GM20000 (cell line): ENCODE results near the gene CXCL8.

Experiments
- DNase-seq: peaks from one replicate; pipeline ENCODE4 v3.0.0; 2012; ENCODE audit warnings: low spot score
- TF ChIP-seq, protein P1 (sequence below): IDR thresholded peaks from 2 replicates; pipeline ENCODE4 v1.5.1; 2012; ENCODE audit warnings: mild to moderate bottlenecking, control low read depth; ENCODE audit errors: extremely low read depth, missing control alignments

CXCL8 gene

DNA sequence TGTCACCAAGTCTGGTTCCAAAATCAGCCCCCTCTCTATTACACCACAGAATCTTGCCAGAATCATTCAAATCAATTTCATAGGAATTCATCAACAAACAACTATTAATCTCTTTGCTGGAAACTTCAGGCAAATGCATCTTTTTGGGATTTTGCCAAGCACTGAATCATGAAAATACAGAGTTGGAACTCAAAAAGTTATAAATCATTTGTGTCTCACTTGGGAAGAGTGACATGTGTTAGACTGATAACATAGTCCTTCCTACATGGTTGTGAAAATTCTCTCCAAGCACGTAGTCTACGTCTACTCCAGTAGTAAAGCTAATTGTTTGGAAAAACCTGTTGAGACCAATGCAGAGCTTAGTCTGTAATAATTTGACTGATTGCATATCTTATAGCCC is 19.0 kb downstream of the CXCL8 start:
- TF ChIP-seq, protein P1, sequence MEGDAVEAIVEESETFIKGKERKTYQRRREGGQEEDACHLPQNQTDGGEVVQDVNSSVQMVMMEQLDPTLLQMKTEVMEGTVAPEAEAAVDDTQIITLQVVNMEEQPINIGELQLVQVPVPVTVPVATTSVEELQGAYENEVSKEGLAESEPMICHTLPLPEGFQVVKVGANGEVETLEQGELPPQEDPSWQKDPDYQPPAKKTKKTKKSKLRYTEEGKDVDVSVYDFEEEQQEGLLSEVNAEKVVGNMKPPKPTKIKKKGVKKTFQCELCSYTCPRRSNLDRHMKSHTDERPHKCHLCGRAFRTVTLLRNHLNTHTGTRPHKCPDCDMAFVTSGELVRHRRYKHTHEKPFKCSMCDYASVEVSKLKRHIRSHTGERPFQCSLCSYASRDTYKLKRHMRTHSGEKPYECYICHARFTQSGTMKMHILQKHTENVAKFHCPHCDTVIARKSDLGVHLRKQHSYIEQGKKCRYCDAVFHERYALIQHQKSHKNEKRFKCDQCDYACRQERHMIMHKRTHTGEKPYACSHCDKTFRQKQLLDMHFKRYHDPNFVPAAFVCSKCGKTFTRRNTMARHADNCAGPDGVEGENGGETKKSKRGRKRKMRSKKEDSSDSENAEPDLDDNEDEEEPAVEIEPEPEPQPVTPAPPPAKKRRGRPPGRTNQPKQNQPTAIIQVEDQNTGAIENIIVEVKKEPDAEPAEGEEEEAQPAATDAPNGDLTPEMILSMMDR = no peak
- no peak for DNase-seq

DNA sequence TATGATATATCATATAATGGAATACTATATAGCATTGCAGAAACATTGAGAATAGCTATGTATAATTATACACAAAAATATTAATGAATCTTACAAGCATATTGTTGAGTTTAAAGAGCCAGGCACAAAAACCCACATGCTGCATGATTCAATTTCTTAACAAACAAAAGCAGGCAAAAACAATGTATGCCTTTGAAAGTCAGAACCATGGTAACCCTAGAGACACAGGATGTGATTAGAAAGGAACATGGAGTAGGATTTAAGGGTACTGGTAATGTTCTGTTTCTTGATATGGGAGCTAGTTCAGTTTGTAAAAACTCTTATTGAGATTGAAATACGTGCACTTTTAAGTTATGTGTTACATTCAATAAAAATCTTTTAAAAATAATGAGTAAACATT is 21.5 kb downstream of the CXCL8 start:
- no peak for DNase-seq
- TF ChIP-seq, protein P1 = no peak

DNA sequence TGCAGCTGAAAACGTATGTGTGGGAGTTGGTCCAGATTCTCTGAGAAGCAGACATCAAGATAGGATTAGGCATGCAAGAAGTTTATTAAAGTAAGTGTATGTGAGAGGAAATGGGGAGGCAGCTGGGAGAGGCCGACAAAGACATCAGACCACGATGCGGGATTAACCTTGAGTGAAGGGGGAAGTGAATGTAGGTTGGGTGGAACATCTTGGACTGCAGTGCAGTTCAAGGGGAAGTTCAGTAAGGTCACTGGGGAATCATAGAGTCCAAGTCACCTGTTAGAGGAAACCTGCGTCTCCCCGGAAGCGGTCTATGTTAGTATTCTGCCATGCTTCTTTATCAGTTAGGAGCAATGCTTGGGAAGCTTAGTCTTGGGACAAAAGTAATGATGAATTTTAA is 22.0 kb downstream of the CXCL8 start:
- no peak for DNase-seq
- TF ChIP-seq, protein P1 = no peak

DNA sequence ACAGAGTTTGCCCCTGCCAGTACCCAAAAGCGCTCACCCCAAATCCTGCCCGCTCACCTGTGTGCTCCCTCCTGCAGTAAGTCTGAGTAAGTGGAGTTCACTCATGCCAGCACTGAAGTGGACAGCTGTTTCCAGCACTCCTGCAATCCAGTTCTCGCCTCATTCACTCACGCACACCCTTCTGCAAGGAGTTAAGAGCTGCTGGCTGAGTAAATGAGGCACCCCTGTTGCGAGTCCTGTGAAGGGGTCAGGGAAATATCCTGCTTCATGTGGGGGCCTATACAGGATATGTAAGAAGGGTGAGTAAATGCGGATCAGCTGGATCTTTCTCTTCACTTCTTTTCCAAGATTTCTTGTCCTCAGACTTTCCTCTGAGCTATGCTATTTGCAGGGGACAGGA is 23.5 kb downstream of the CXCL8 start:
- TF ChIP-seq, protein P1 = no peak
- DNase-seq = no peak

DNA sequence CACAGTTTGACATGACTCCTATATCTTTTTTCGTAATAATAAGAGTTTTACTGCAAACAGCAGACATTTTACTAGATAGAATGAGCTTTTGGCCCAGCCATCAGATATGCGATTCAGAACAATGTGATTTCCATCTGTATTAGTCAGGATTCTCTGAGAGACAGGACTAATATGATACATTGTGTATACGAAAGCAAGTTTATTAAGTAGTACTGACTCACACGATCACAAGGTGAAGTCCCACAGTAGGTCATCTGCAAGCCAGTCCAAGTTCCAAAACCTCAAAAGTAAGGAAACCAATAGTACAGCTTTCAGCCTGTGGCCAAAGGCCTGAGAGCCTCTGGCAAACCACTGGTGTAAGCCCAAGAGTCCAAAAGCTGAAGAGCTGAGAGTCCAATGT is 24.1 kb downstream of the CXCL8 start:
- TF ChIP-seq, protein P1 = no peak
- DNase-seq = no peak

DNA sequence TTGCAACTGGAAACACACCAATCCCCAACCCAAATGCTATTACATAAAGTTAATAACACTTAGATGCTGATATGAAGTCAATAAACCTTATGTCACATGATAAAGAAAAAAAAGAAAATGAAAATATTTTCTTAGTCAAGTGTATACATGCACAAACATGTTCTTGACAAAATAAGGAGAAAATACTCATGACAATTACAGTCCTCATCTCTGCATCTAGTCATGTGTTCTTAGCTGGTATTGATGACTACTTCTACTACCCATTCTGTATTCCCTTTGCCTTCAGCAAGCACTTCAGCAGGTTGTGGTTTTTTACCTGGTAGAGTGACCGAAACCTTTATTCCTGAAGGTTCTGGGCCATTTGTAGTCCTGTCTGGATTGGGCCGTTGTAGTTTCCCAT is 24.9 kb downstream of the CXCL8 start:
- TF ChIP-seq, protein P1 = no peak
- no peak for DNase-seq

DNA sequence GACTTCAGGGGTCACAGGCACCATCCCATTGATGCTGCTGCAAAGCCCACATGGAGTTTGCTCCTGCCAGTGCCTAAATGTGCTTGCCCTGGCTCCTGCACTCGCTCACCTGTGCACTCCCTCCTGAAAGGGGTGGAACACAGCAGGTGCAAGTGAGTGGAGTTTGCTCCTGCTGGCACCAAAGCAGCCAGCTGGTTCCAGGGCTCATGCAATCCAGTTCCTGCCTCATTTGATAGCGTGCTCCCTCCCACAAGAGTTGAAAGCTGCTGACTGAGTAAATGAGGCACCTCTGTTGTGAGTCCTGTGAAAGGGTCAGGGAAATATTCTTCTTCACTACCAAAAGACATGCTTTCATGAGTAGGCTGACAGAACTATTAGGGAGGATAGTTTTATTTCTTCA is 30.5 kb downstream of the CXCL8 start:
- no peak for DNase-seq
- TF ChIP-seq, protein P1 = no peak
